ENCODE data around the gene CLCN5.

The CLCN5 gene

DNA sequence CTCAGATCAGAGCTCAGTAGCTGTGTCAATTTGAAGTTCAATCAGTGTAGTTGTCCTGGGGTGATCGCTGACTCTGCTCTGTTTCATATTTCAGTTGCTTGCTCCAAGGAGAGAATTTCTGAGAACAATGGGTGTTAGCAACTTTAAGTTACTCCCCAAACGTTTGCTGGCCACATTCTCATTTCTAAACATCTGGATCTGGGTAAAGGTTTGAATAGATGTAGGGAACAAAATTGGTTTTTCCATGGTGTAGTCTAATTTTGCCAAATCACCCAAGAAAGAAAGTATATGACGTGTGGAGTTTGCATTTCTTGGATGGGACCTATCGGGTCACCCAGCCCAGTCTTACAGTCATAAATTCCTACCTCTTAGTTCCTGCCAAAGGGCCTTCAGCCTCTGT, 174.7 kb downstream of the CLCN5 start:
- no peak for DNase-seq

DNA sequence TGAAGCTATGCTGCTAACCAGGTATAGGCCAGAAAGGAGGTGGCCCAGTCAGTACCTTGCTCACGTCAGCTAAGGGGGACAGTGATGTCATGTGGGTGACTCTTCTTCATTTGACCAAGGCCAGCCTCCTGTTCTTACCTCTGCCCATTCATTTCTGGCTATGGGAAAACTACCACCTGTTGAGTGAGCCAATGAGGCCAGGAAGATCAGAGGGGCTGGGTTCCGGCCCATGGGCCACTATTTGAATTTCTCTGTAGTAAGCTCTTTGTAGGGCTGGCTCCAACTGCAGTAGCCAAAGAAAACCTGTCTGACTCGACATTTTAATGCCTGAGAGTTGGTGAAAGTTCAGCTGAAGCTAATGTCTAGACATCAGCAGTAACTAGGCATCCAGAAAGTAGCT, 175.8 kb downstream of the CLCN5 start:
- DNase-seq, result no peak

DNA sequence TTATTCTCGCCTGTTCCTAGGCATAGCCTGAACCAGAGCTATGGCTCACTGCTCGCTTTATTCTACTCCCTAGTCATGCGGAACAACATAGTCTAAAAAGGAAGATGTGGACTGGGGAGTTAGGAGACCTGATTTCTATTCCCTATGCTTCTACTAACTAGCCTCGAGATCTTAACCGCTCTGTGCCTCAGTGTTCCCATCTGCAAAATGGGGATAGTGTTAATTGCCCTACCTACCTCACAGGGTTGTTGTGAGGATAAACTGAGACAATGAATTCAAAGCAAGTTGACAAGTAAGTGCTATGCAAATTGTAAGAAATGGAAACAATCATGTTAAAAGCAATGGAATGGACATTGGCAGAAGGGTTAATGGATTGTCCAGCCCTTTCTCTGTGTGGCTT, 176.4 kb downstream of the CLCN5 start:
- no peak for DNase-seq

DNA sequence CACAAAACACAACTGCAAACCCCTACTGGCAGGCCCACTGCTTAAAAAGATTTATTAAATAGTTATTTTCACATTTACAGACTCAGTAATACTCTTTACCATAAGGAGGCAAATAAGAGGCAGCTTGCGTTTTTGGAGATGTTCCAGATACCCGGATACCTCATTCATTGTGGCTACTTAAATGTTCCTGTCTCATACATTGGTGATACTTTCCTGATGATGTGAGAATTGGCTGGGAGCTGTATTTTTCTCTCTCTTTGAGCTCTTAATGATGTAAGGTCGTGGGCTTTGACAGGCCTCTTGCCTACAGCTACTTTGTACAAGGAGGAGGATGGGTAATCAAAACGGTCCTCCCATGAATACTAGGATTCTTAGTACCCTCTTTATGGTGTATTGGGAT, 176.9 kb downstream of the CLCN5 start:
- no peak for DNase-seq

- DNase-seq, result no peak
Measured at GRCh38 chrX:50100188-50100587, 177.8 kb downstream of the CLCN5 start.

- DNase-seq, result no peak
Measured at GRCh38 chrX:50103176-50103575, 180.8 kb downstream of the CLCN5 start.

GRCh38 chrX:50103866-50104566, 181.6 kb downstream of the CLCN5 start:
- DNase-seq, result no peak

DNA sequence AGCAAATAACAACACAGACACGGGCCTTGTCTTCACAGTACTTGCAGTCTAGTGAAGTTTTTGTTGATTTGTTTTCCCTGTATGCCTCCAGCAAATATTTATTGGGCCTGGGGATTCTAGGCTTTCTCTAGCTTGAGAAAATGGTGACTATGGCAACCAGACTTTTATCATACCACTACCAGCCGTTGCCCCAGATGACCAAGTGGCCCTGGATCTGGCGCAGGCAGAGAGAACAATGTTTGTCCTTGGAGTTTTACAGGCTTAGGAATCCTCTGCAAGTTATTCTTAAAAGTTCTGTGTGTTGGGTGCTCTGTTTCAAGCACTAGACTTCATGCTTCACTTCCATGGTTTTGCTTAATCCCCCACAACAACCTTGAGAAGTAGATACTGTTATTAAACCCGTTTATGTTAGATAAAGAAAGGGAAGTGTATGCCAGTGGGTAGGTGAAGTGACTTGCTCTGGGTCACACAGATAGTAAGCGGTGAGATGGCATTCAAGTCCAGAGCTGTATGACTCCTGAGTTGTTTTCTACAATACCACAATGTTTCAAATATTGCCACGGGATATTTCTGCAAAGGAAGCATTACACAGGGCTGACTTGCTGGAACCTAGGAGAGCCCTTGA, 183.8 kb downstream of the CLCN5 start:
- no peak for DNase-seq

DNA sequence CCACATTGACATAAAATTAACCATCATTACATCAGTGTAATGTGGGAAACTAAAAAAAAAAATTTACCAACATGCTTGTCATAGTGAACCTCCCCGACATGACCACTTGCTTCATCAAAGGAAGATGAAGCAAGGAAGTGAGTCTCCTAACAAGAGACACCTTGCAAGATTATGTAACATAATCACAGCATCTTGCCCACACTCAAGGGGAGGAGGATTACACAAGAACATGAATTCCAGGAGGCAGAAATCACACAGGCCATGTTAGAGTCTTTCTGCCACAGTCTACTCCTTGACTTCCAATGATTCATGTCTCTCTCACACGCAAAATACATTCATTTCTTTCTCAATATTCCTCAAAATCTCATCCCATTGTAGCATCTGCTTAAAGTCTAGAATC, 185.1 kb downstream of the CLCN5 start:
- no peak for DNase-seq

GRCh38 chrX:50108264-50108663, 185.9 kb downstream of the CLCN5 start:
- DNase-seq, result no peak

DNA sequence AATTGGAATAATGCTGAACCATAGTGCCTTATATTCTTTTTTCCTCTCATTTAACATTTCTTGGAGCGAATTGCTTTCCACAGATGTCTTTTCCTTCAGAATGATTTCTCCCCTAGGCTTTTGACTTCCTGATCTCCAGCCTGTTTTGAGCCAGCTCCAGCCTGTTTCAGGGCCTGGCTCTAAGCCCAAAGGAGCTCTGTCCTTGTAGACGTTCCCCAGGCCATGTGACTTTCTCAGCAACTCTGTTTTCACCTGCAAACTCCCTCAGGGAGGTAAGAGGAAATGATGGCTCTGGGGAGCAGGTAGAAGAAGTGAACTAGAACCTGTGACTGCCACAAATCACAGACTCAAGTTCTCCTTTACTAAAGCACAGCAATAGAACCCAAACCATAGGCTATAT, 189.3 kb downstream of the CLCN5 start:
- DNase-seq, result peak; percentile 51

- no peak for DNase-seq
Measured at GRCh38 chrX:50114113-50114512, 191.7 kb downstream of the CLCN5 start.

DNA sequence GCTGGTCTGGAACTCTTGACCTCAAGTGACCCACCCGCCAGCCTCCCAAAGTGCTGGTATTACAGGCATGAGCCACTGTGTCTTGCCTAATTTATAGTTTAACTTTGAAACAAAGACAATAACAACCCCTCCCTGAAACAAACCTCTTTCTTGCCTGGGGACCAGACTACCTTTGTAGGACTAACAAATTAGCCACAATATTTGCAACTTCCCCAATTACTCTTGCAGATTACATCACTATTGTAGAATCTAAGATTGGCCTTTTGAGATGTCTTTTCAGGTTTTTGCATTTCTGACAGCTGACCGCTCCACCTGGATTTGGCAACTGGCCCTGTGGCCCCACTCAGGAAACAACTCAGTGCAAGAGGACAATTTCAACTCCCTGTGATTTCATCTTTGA, 193.6 kb downstream of the CLCN5 start:
- DNase-seq, result no peak

- no peak for DNase-seq
Measured at GRCh38 chrX:50117476-50117875, 195.1 kb downstream of the CLCN5 start.

DNA sequence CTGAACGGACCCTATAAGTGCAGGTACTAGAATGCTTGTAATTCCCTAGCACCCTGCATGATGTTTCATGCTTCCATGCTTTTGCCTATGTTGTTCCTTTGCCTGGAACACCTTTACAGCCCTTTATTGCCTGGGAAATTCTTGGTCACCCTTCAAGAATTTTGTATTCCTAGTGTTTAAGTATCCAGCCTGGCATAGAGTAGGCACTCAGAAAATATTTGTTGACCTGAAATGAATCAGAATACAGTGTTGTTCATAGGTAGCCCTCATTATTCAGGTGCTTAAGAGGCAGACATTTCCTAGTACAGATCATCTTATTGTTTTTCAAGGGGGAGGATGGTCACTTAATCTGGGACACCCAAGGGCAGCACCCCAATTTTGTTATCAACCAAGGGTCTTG, 203.1 kb downstream of the CLCN5 start:
- DNase-seq, result no peak

GRCh38 chrX:50147972-50148371, 225.6 kb downstream of the CLCN5 start:
- no peak for DNase-seq

All from left hindlimb (tissue), 1 donor.